Caco-2 (cell line): ENCODE measurements around the gene RASL12. TPM values are rescaled to one million over a fixed set of nuclear protein-coding genes. Genes with fewer than 3 reads are reported as not detected.

Experiments used
- BruUV-seq: library from RNA; stranded (reverse); fragments of 400-500 nt; replicated peaks from 2 replicates; lab custom pipeline; 2021; lab: Mats Ljungman, UMichigan
- CTCF ChIA-PET: fragments of 300-600 bp; sonication (Branson Sonifier 250); formaldehyde crosslinking; loops from one replicate; lab custom pipeline; 2022; ENCODE audit warnings: antibody characterized with exemption; lab: Charles Lee
- POLR2A ChIA-PET: fragments of 300-600 bp; sonication (Branson Sonifier 250); formaldehyde crosslinking; loops from one replicate; lab custom pipeline; 2022; ENCODE audit warnings: antibody characterized with exemption; lab: Charles Lee
- DNase-seq, 2 experiments: peaks; one replicate each; pipeline versions ENCODE4 v3.0.0 to v3.0.0-alpha.2; 2020 to 2022
- H3K27me3 ChIP-seq: replicated peaks from 2 replicates; pipeline ENCODE4 v1.6.0; 2011; ENCODE audit warnings: low read length; ENCODE audit not compliant: control insufficient read depth, insufficient read depth
- H3K36me3 ChIP-seq: 2 replicates; pipeline ENCODE4 v1.5.1; 2011; ENCODE audit warnings: low read length; ENCODE audit not compliant: control insufficient read depth, insufficient read depth
- H3K4me1 ChIP-seq: fragments of 250-450 bp; sonication (Bioruptor Pico); 2 replicates; pipeline ENCODE4 v1.5.1; 2020; ENCODE audit warnings: mild to moderate bottlenecking
- H3K4me3 ChIP-seq: 2 replicates; pipeline ENCODE4 v1.5.1; 2011; ENCODE audit warnings: low read depth, mild to moderate bottlenecking, control low read depth, low read length
- H3K9me3 ChIP-seq: fragments of 250-450 bp; sonication (Bioruptor Pico); 2 replicates; pipeline ENCODE4 v1.5.1; 2020; ENCODE audit warnings: mild to moderate bottlenecking, moderate library complexity
- H3K27ac Mint-ChIP-seq: one replicate; pipeline ENCODE4 v1.8.0; 2022; ENCODE audit warnings: mixed read lengths; ENCODE audit not compliant: unreplicated experiment
- H3K27me3 Mint-ChIP-seq: one replicate; pipeline ENCODE4 v1.8.0; 2022; ENCODE audit warnings: mixed read lengths; ENCODE audit not compliant: insufficient read depth, unreplicated experiment
- H3K36me3 Mint-ChIP-seq: one replicate; pipeline ENCODE4 v1.8.0; 2022; ENCODE audit warnings: mild to moderate bottlenecking, mixed read lengths; ENCODE audit not compliant: insufficient read depth, unreplicated experiment
- H3K4me1 Mint-ChIP-seq: one replicate; pipeline ENCODE4 v1.8.0; 2022; ENCODE audit warnings: low read depth, mixed read lengths; ENCODE audit not compliant: unreplicated experiment
- H3K4me3 Mint-ChIP-seq: one replicate; pipeline ENCODE4 v1.8.0; 2022; ENCODE audit warnings: mild to moderate bottlenecking, moderate library complexity, mixed read lengths; ENCODE audit not compliant: unreplicated experiment
- H3K9me3 Mint-ChIP-seq: one replicate; pipeline ENCODE4 v1.8.0; 2022; ENCODE audit warnings: mixed read lengths; ENCODE audit not compliant: unreplicated experiment
- CTCF ChIP-seq, 2 experiments: fragments of 200-600 bp in 1 of 2; IDR thresholded peaks; 1 replicate in 1 of 2; 2 replicates in 1 of 2; pipeline versions ENCODE4 v1.5.1 to v1.8.0; 2011 to 2022; ENCODE audit warnings: antibody characterized with exemption in 1 of 2, control low read depth in 1 of 2, inconsistent platforms in 1 of 2, low read depth in 1 of 2, low read length in 1 of 2, mild to moderate bottlenecking in 1 of 2, moderate library complexity in 1 of 2; ENCODE audit not compliant: insufficient read depth in 1 of 2, severe bottlenecking in 1 of 2, unreplicated experiment in 1 of 2
- intact Hi-C: fragments of 100-400 bp; cut with micrococcal nuclease; formaldehyde crosslinking; loops from one replicate; pipeline ENCODE4 v1.10.0; 2022; ENCODE audit not compliant: unreplicated experiment
- total RNA-seq: library from RNA; stranded (reverse); gene quantifications from 2 replicates; pipeline ENCODE4 v1.2.3, GENCODE V29; 2022

The RASL12 gene
- total RNA-seq, 1 experiment from 2014 or later: 6.4 TPM

GRCh38 chr15:65086680-65087111, 18.9 kb upstream of the RASL12 start:
- CTCF ChIA-PET: interaction anchor here (0.7 to 4.3 kb wide), 7 partner anchors 9 to 52 kb away, joined by 3 to 65 read pairs (median 7); no protein-coding TSS in a partner anchor
- Histone ChIP-seq H3K4me1 (peaks cover 82% of the 10 kb centered on the region), H3K9me3 (no peaks in the 10 kb centered on the region), H3K27me3 (no peaks in the 10 kb centered on the region), H3K4me3 (no peak overlapping the region), H3K36me3 (no peaks in the 10 kb centered on the region)
- peaks cover 69% of the 10 kb centered on the region for H3K4me1 Mint-ChIP-seq
- BruUV-seq: no TSS peak
- no peaks in the 10 kb centered on the region for H3K27me3 Mint-ChIP-seq
- H3K9me3 Mint-ChIP-seq: no peaks in the 10 kb centered on the region
- peaks cover 15% of the 10 kb centered on the region for H3K36me3 Mint-ChIP-seq
- POLR2A ChIA-PET: interaction anchor here (0.6 kb wide), 1 partner anchor 99 kb away, joined by 4 read pairs; the partner anchor contains the start of gene CLPX
- H3K27ac Mint-ChIP-seq: peak overlapping the region; percentile 90
- peak in 1 of 2 experiments; percentile 43 for TF ChIP-seq CTCF (IDR thresholded peaks at IDR 0.05; ENCODE audit: insufficient read depth in 1 of 2, low read depth in 1 of 2, low read length in 1 of 2, severe bottlenecking in 1 of 2, unreplicated experiment in 1 of 2)
- intact Hi-C loops: loop anchor here (1.0 kb wide), 1 partner anchor 15 kb away; no protein-coding TSS in a partner anchor
- peak in 1 of 2 experiments; percentile 55 for DNase-seq
- no peak overlapping the region for H3K4me3 Mint-ChIP-seq

- Mint-ChIP-seq H3K9me3 (no peaks in the 10 kb centered on the region), H3K4me1 (peaks cover 75% of the 10 kb centered on the region), H3K27ac (peak overlapping the region; percentile 90), H3K36me3 (peaks cover 15% of the 10 kb centered on the region), H3K4me3 (no peak overlapping the region), H3K27me3 (no peaks in the 10 kb centered on the region)
- TF ChIP-seq CTCF (IDR thresholded peaks at IDR 0.05; ENCODE audit: insufficient read depth in 1 of 2, low read depth in 1 of 2, low read length in 1 of 2, severe bottlenecking in 1 of 2, unreplicated experiment in 1 of 2): peak; percentile 39 to 75
- H3K36me3 ChIP-seq: no peaks in the 10 kb centered on the region
- CTCF ChIA-PET: interaction anchor here (0.7 to 4.3 kb wide), 9 partner anchors 9 to 52 kb away, joined by 3 to 65 read pairs (median 10); no protein-coding TSS in a partner anchor
- no peak overlapping the region for H3K4me3 ChIP-seq
- H3K9me3 ChIP-seq: no peaks in the 10 kb centered on the region
- intact Hi-C loops: loop anchor here (1.0 kb wide), 1 partner anchor 15 kb away; no protein-coding TSS in a partner anchor
- POLR2A ChIA-PET: no interaction called here
- no TSS peak for BruUV-seq
- peak; percentile 77 to 79 for DNase-seq
- H3K4me1 ChIP-seq: peaks cover 82% of the 10 kb centered on the region
- H3K27me3 ChIP-seq: no peaks in the 10 kb centered on the region
Observed at GRCh38 chr15:65085990-65086679, 18.3 kb upstream of the RASL12 start.

GRCh38 chr15:65085207-65085753, 17.5 kb upstream of the RASL12 start:
- no peak for TF ChIP-seq CTCF (IDR thresholded peaks at IDR 0.05; ENCODE audit: insufficient read depth in 1 of 2, low read depth in 1 of 2, low read length in 1 of 2, severe bottlenecking in 1 of 2, unreplicated experiment in 1 of 2)
- Mint-ChIP-seq H3K27ac (peak overlapping the region; percentile 90), H3K4me1 (peaks cover 75% of the 10 kb centered on the region), H3K9me3 (no peaks in the 10 kb centered on the region), H3K36me3 (peaks cover 15% of the 10 kb centered on the region), H3K4me3 (no peak overlapping the region), H3K27me3 (no peaks in the 10 kb centered on the region)
- H3K36me3 ChIP-seq: no peaks in the 10 kb centered on the region
- intact Hi-C loops: no loop called here
- peaks cover 75% of the 10 kb centered on the region for H3K4me1 ChIP-seq
- CTCF ChIA-PET: interaction anchor here (1.5 to 2.9 kb wide), 4 partner anchors 16 to 51 kb away, joined by 3 to 17 read pairs (median 12); no protein-coding TSS in a partner anchor
- H3K4me3 ChIP-seq: no peak overlapping the region
- H3K27me3 ChIP-seq: no peaks in the 10 kb centered on the region
- no TSS peak for BruUV-seq
- no peaks in the 10 kb centered on the region for H3K9me3 ChIP-seq
- POLR2A ChIA-PET: no interaction called here
- no peak for DNase-seq
